Endodermal cell (in vitro differentiated cells): ENCODE data around the gene EIF3A. TPM values are rescaled to one million over a fixed set of nuclear protein-coding genes. Genes with fewer than 3 reads are reported as not detected.
A peak's percentile ranks its signal among the peaks of the same experiment; 100 is the strongest.

Experiments used
- DNase-seq: peaks from one replicate; pipeline ENCODE4 v3.0.0-alpha.2; 2017
- H3K27ac ChIP-seq: 2 replicates; pipeline ENCODE4 v1.5.1; 2013; ENCODE audit warnings: mild to moderate bottlenecking, low read depth, low read length, moderate library complexity
- H3K27me3 ChIP-seq: 2 replicates; pipeline ENCODE4 v1.6.1; 2013; ENCODE audit warnings: mild to moderate bottlenecking, low read length, moderate library complexity; ENCODE audit not compliant: insufficient read depth, control insufficient read depth, poor library complexity, severe bottlenecking
- H3K36me3 ChIP-seq: 2 replicates; pipeline ENCODE4 v1.7.0; 2013; ENCODE audit warnings: mild to moderate bottlenecking, low read length, moderate library complexity; ENCODE audit not compliant: control insufficient read depth, insufficient read depth
- H3K4me1 ChIP-seq: one replicate; pipeline ENCODE4 v1.7.0; 2013; ENCODE audit warnings: low read length; ENCODE audit not compliant: control insufficient read depth, insufficient read depth
- H3K4me3 ChIP-seq: 2 replicates; pipeline ENCODE4 v1.5.1; 2013; ENCODE audit warnings: mild to moderate bottlenecking, low read length, moderate library complexity
- H3K9ac ChIP-seq: 2 replicates; pipeline ENCODE4 v1.6.1; 2013; ENCODE audit warnings: mild to moderate bottlenecking, low read length, moderate library complexity; ENCODE audit not compliant: poor library complexity, severe bottlenecking; ENCODE audit errors: extremely low read depth
- H3K9me3 ChIP-seq: 2 replicates; pipeline ENCODE4 v1.6.1; 2013; ENCODE audit warnings: mild to moderate bottlenecking, low read length, moderate library complexity; ENCODE audit not compliant: control insufficient read depth
- H3K27ac Mint-ChIP-seq: 2 replicates; pipeline ENCODE4 v1.8.0; 2020; ENCODE audit warnings: mixed read lengths
- H3K27me3 Mint-ChIP-seq: 2 replicates; pipeline ENCODE4 v1.8.0; 2021; ENCODE audit warnings: mild to moderate bottlenecking, mixed read lengths; ENCODE audit not compliant: insufficient read depth
- H3K36me3 Mint-ChIP-seq: 2 replicates; pipeline ENCODE4 v1.8.0; 2020; ENCODE audit warnings: low read depth, mixed read lengths
- H3K4me1 Mint-ChIP-seq: 2 replicates; pipeline ENCODE4 v1.8.0; 2020; ENCODE audit warnings: mixed read lengths
- H3K4me3 Mint-ChIP-seq: 2 replicates; pipeline ENCODE4 v1.8.0; 2020; ENCODE audit warnings: mild to moderate bottlenecking, moderate library complexity, mixed read lengths
- H3K9me3 Mint-ChIP-seq: 2 replicates; pipeline ENCODE4 v1.8.0; 2020; ENCODE audit warnings: mild to moderate bottlenecking, mixed read lengths
- CTCF ChIP-seq: fragments of 200-600 bp; sonication (generic); conservative IDR thresholded peaks from 2 replicates; pipeline ENCODE4 v1.5.0; 2021; ENCODE audit warnings: antibody characterized with exemption, mild to moderate bottlenecking
- WGBS, 2 experiments: methylation state at CpG; one replicate each; pipeline versions ENCODE4 v1.1.5 to v1.1.7; 2013; ENCODE audit warnings: missing lambda C conversion rate in 2 of 2, mixed read lengths in 1 of 2; ENCODE audit not compliant: insufficient coverage in 1 of 2, insufficient read length in 1 of 2; 5-methylcytosine and 5-hydroxymethylcytosine counted together
- long read RNA-seq, 4 experiments: library from polyadenylated mRNA in 2 of 4; library from RNA in 1 of 4; library from capped mRNA in 1 of 4; stranded (forward) in 3 of 4; unstranded in 1 of 4; transcript quantifications; one replicate each; pipeline ENCODE4 v2.0.0, GENCODE V29; 2020 to 2021; ENCODE audit warnings: inconsistent platforms in 1 of 4
- polyA plus RNA-seq, 2 experiments: library from polyadenylated mRNA; stranded (reverse); fragments of 50-300 nt; gene quantifications; one replicate each; pipeline ENCODE4 v1.2.3, GENCODE V29; 2013
- total RNA-seq, 2 donors: library from RNA; stranded (reverse); fragmentation: NEBNext Ultra II Directional in 1 of 2; extraction: Animal tissue kit (Norgen Biotek cat#: 25700) in 1 of 2; gene quantifications; 2 replicates in 1 of 2; 3 replicates in 1 of 2; pipeline ENCODE4 v1.2.1, GENCODE V29; 2021

EIF3A gene
- 100 to 1,000 TPM; 134 to 144 TPM for total RNA-seq
- polyA plus RNA-seq (2013, experiment 1 of 2) = 129 TPM
- polyA plus RNA-seq (2013, experiment 2 of 2) = 120 TPM
- long read RNA-seq, experiment 1, partial matches to known transcripts = 51 of 84 reads
- long read RNA-seq, experiment 1, other reads (novel, unspliced or antisense) = 33 of 84 reads
- long read RNA-seq, experiment 2, full-length matches to known transcripts = 126 of 247 reads
- long read RNA-seq, experiment 2, partial matches to known transcripts = 97 of 247 reads
- long read RNA-seq, experiment 2, other reads (novel, unspliced or antisense) = 24 of 247 reads
- long read RNA-seq, experiment 3, full-length matches to known transcripts = 126 of 836 reads
- long read RNA-seq, experiment 3, partial matches to known transcripts = 679 of 836 reads
- long read RNA-seq, experiment 3, other reads (novel, unspliced or antisense) = 31 of 836 reads
- long read RNA-seq, experiment 4, full-length matches to known transcripts = 2 of 47 reads
- long read RNA-seq, experiment 4, partial matches to known transcripts = 44 of 47 reads
- long read RNA-seq, experiment 4, other reads (novel, unspliced or antisense) = 1 of 47 reads

GRCh38 chr10:119080521-119081259 is at the start of gene EIF3A:
Gene EIF3A (minus strand): TSS chr10:119080817. CDS start chr10:119080676, 141 bp downstream.
- no peak for TF ChIP-seq CTCF
- DNase-seq = peak; percentile 96
- Histone ChIP-seq H3K27ac (peak within 1 kb of the TSS; percentile 91), H3K27me3 (no peaks in the 10 kb centered on the region), H3K9ac (peak within 1 kb of the TSS; percentile 99), H3K4me1 (no peaks in the 10 kb centered on the region), H3K4me3 (peak within 1 kb of the TSS; percentile 100), H3K9me3 (no peaks in the 10 kb centered on the region), H3K36me3 (peaks cover 33% of the 10 kb centered on the region)
- Mint-ChIP-seq H3K9me3 (no peaks in the 10 kb centered on the region), H3K36me3 (peaks cover 11% of the 10 kb centered on the region), H3K4me3 (peak within 1 kb of the TSS; percentile 91), H3K27ac (peak within 1 kb of the TSS; percentile 99), H3K27me3 (no peaks in the 10 kb centered on the region), H3K4me1 (peaks cover 23% of the 10 kb centered on the region)
- WGBS, 2 experiments = 0% methylated on average over 35 to 74 of the region's 74 CpGs

GRCh38 chr10:119129721-119130120 is 49.1 kb upstream of the EIF3A start:
- peaks cover 66% of the 10 kb centered on the region for H3K36me3 ChIP-seq
- no peaks in the 10 kb centered on the region for H3K9me3 ChIP-seq
- no peaks in the 10 kb centered on the region for H3K27me3 ChIP-seq
- H3K27ac Mint-ChIP-seq = no peak overlapping the region
- H3K4me1 ChIP-seq = no peaks in the 10 kb centered on the region
- H3K9me3 Mint-ChIP-seq = no peaks in the 10 kb centered on the region
- H3K4me3 ChIP-seq = no peak overlapping the region
- no peak for DNase-seq
- H3K36me3 Mint-ChIP-seq = peaks cover 87% of the 10 kb centered on the region
- H3K4me1 Mint-ChIP-seq = peaks cover 5% of the 10 kb centered on the region
- 91 to 93% methylated on average over 2 to 4 of the region's 4 CpGs for WGBS, 2 experiments
- H3K4me3 Mint-ChIP-seq = no peak overlapping the region
- H3K9ac ChIP-seq = no peak overlapping the region
- no peaks in the 10 kb centered on the region for H3K27me3 Mint-ChIP-seq
- TF ChIP-seq CTCF = no peak
- H3K27ac ChIP-seq = no peak overlapping the region

- Mint-ChIP-seq H3K9me3 (no peaks in the 10 kb centered on the region), H3K4me1 (no peaks in the 10 kb centered on the region), H3K4me3 (no peak overlapping the region), H3K27ac (no peak overlapping the region), H3K27me3 (no peaks in the 10 kb centered on the region), H3K36me3 (peaks cover 79% of the 10 kb centered on the region)
- Histone ChIP-seq H3K27me3 (no peaks in the 10 kb centered on the region), H3K4me3 (no peak overlapping the region), H3K9me3 (no peaks in the 10 kb centered on the region), H3K9ac (no peak overlapping the region), H3K4me1 (no peaks in the 10 kb centered on the region), H3K36me3 (peaks cover 65% of the 10 kb centered on the region), H3K27ac (no peak overlapping the region)
- WGBS, 2 experiments = 92 to 93% methylated on average over 2 of the region's 2 CpGs
- no peak for TF ChIP-seq CTCF
- DNase-seq = no peak
These were observed 45.3 kb upstream of the EIF3A start for GRCh38 chr10:119125942-119126341.
